Inflammatory macrophage (primary cell): Measurements from ENCODE around the gene EFCAB9.
"Not testable (repeated sequence)": the region's sequence is repeated elsewhere in the genome, so short reads cannot be mapped to it uniquely, and the experiment has no call there.

ENCODE experiments used
- DNase-seq, 2 donors: peaks; one replicate each; pipeline ENCODE4 v3.0.0-alpha.2; 2020 to 2022

EFCAB9 gene

GRCh38 chr5:172188893-172189692 lies 4.9 kb upstream of the EFCAB9 start:
- DNase-seq: no peak

- no peak for DNase-seq
Observed at GRCh38 chr5:172189693-172190296, 4.2 kb upstream of the EFCAB9 start.

- DNase-seq: no peak
Observed at GRCh38 chr5:172194985-172195774, 1.2 kb downstream of the EFCAB9 start.

- DNase-seq: not testable (repeated sequence)
Observed at GRCh38 chr5:172197775-172198174, 3.8 kb downstream of the EFCAB9 start.

GRCh38 chr5:172199446-172199845 lies 5.5 kb downstream of the EFCAB9 start:
- no peak for DNase-seq

- no peak for DNase-seq
Observed at GRCh38 chr5:172200476-172200875, 6.5 kb downstream of the EFCAB9 start.

GRCh38 chr5:172205984-172206383 lies 12.0 kb downstream of the EFCAB9 start:
- peak; percentile 17 to 33 for DNase-seq

GRCh38 chr5:172207511-172207910 lies 13.5 kb downstream of the EFCAB9 start:
- peak in 1 of 2 donors; percentile 42 for DNase-seq

GRCh38 chr5:172209714-172210113 lies 15.7 kb downstream of the EFCAB9 start:
- no peak for DNase-seq

- DNase-seq: no peak
Observed at GRCh38 chr5:172211676-172212075, 17.7 kb downstream of the EFCAB9 start.

GRCh38 chr5:172213126-172213525 lies 19.2 kb downstream of the EFCAB9 start:
- no peak for DNase-seq

- no peak for DNase-seq
Observed at GRCh38 chr5:172216345-172216744, 22.4 kb downstream of the EFCAB9 start.

GRCh38 chr5:172219296-172219695 lies 25.3 kb downstream of the EFCAB9 start:
- no peak for DNase-seq

GRCh38 chr5:172223901-172224873 lies 30.2 kb downstream of the EFCAB9 start:
- peak; percentile 15 to 41 for DNase-seq

- no peak for DNase-seq
Observed at GRCh38 chr5:172224996-172225395, 31.0 kb downstream of the EFCAB9 start.

GRCh38 chr5:172229904-172230303 lies 35.9 kb downstream of the EFCAB9 start:
- DNase-seq: no peak

GRCh38 chr5:172234031-172234430 lies 40.1 kb downstream of the EFCAB9 start:
- DNase-seq: no peak

- peak; percentile 36 to 39 for DNase-seq
Observed at GRCh38 chr5:172235132-172235780, 41.3 kb downstream of the EFCAB9 start.

- no peak for DNase-seq
Observed at GRCh38 chr5:172235827-172236736, 42.1 kb downstream of the EFCAB9 start.

GRCh38 chr5:172238334-172238733 lies 44.4 kb downstream of the EFCAB9 start:
- DNase-seq: no peak

- no peak for DNase-seq
Observed at GRCh38 chr5:172243302-172243701, 49.3 kb downstream of the EFCAB9 start.
